K562 (cell line): Measurements from ENCODE around the gene MAPK8IP1. TPM values are rescaled to one million over a fixed set of nuclear protein-coding genes. Genes with fewer than 3 reads are reported as not detected.

Experiments used
- ATF4 ChIP-seq: fragments of 450-650 bp; formaldehyde crosslinking; IDR thresholded peaks from 2 replicates; pipeline ENCODE4 v1.4.0; 2022; ENCODE audit warnings: mild to moderate bottlenecking, moderate library complexity
- ATF6 ChIP-seq: sonication (generic); formaldehyde crosslinking; IDR thresholded peaks from 2 replicates; pipeline ENCODE4 v1.4.0; 2020; ENCODE audit warnings: mild to moderate bottlenecking, missing genetic modification reagents
- DACH1 ChIP-seq: fragments of 450-650 bp; IDR thresholded peaks from 2 replicates; pipeline ENCODE4 v1.6.1; 2018; ENCODE audit not compliant: partially characterized antibody
- DMBX1 ChIP-seq: fragments of 250-450 bp; sonication (Bioruptor Pico); IDR thresholded peaks from 2 replicates; pipeline ENCODE4 v1.8.0; 2022; ENCODE audit warnings: inconsistent platforms, mild to moderate bottlenecking, moderate library complexity, borderline replicate concordance
- FOXP1 ChIP-seq: sonication (generic); formaldehyde crosslinking; IDR thresholded peaks from 2 replicates; pipeline ENCODE4 v1.8.0; 2022; ENCODE audit warnings: mild to moderate bottlenecking, missing genetic modification reagents
- MCM2 ChIP-seq: fragments of 450-650 bp; IDR thresholded peaks from 2 replicates; pipeline ENCODE4 v1.6.1; 2017; ENCODE audit warnings: low read depth, mild to moderate bottlenecking
- MGA ChIP-seq: fragments of 450-650 bp; IDR thresholded peaks from 2 replicates; pipeline ENCODE4 v1.6.1; 2016; ENCODE audit warnings: mild to moderate bottlenecking, moderate library complexity
- NCOA2 ChIP-seq, 2 experiments: fragments of 450-650 bp; IDR thresholded peaks; 2 replicates each; pipeline ENCODE4 v1.6.1; 2018; ENCODE audit warnings: mild to moderate bottlenecking in 2 of 2, moderate library complexity in 1 of 2; ENCODE audit not compliant: partially characterized antibody in 2 of 2
- PHB ChIP-seq: fragments of 250-450 bp; sonication (Bioruptor Pico); IDR thresholded peaks from 2 replicates; pipeline ENCODE4 v1.5.0; 2021
- SMAD3 ChIP-seq: fragments of 450-650 bp; formaldehyde crosslinking; conservative IDR thresholded peaks from 2 replicates; pipeline ENCODE4 v1.4.0; 2020; ENCODE audit warnings: mild to moderate bottlenecking
- TGIF2 ChIP-seq: sonication (generic); formaldehyde crosslinking; IDR thresholded peaks from 2 replicates; pipeline ENCODE4 v1.8.1; 2022; ENCODE audit warnings: mild to moderate bottlenecking, missing genetic modification reagents, moderate library complexity
- ZNF384 ChIP-seq: IDR thresholded peaks from 2 replicates; pipeline ENCODE4 v1.6.1; 2012; ENCODE audit warnings: low read depth, low read length, improper control_type of control experiment
- ZNF445 ChIP-seq: fragments of 250-450 bp; sonication (Bioruptor Pico); IDR thresholded peaks from 2 replicates; pipeline ENCODE4 v1.4.0; 2020; ENCODE audit warnings: low read depth, mild to moderate bottlenecking, moderate library complexity
- ZZZ3 ChIP-seq: fragments of 450-650 bp; IDR thresholded peaks from 2 replicates; pipeline ENCODE4 v1.6.1; 2016; ENCODE audit warnings: antibody characterized with exemption, mild to moderate bottlenecking, moderate library complexity
- polyA plus RNA-seq, 8 experiments: library from polyadenylated mRNA; depleted of rRNA in 4 of 8; stranded (reverse) in 5 of 8; unstranded in 3 of 8; fragments of >200 nt; fragmentation: Nextera tagmentation in 2 of 8; fragmentation: Illumina TruSeq in 1 of 8; extraction: Ambion mirVana in 2 of 8; extraction: Trizol in 1 of 8; gene quantifications; 2 replicates each; pipeline versions ENCODE4 v1.2.1 to v1.2.3, GENCODE V29; 2011 to 2014; ENCODE audit warnings: inconsistent platforms in 1 of 8, missing spikeins in 1 of 8
- total RNA-seq, 7 experiments: library from RNA; depleted of rRNA in 6 of 7; stranded (reverse); fragments of >200 nt in 6 of 7; fragmentation: Illumina TruSeq in 2 of 7; extraction: Trizol in 2 of 7; gene quantifications; 2 replicates each; pipeline versions ENCODE4 v1.2.1 to v1.2.3, GENCODE V29; 2011 to 2021; ENCODE audit warnings: low replicate concordance in 1 of 7

MAPK8IP1 gene
- total and polyA plus RNA-seq, 9 of the 15 experiments (the other 6 are each of a cell fraction or from before 2014, with no cell fraction given): 0.13 to 6.9 (median 2.5) TPM

GRCh38 chr11:45922425-45923082 lies 37.1 kb downstream of the MAPK8IP1 start, which contains the start of gene LARGE2 (continued):
- TF ChIP-seq ATF4 (CRISPR knock-in tag) (no peak), DACH1 (peak; percentile 50), SMAD3 (no peak), MCM2 (no peak), FOXP1 (CRISPR knock-in tag) (no peak), MGA (no peak), ATF6 (CRISPR knock-in tag) (no peak), ZZZ3 (no peak), ZNF445 (CRISPR knock-in tag) (no peak), NCOA2 (IDR thresholded peaks at IDR 0.05; ENCODE audit: partially characterized antibody in 2 of 2) (no peak), PHB (CRISPR knock-in tag) (no peak), DMBX1 (CRISPR knock-in tag) (no peak), TGIF2 (0 out of 2 replicates have a peak, but pooled peaks have one; percentile 5), ZNF384 (no peak)
